ENCODE measurements around the gene MUC4.
"Not testable (repeated sequence)": the region's sequence is repeated elsewhere in the genome, so short reads cannot be mapped to it uniquely, and the experiment has no call there.

MUC4 gene

GRCh38 chr3:195760345-195761122, 51.2 kb downstream of the MUC4 start:
- no peak for DNase-seq (ENCODE audit: low spot score)

GRCh38 chr3:195758721-195759353, 52.9 kb downstream of the MUC4 start:
- no peak for DNase-seq (ENCODE audit: low spot score)

- no peak for DNase-seq (ENCODE audit: low spot score)
These were observed 53.9 kb downstream of the MUC4 start for GRCh38 chr3:195757827-195758226.

- no peak for DNase-seq (ENCODE audit: low spot score)
These were observed 54.3 kb downstream of the MUC4 start for GRCh38 chr3:195757438-195757770.

GRCh38 chr3:195755791-195756676, 55.7 kb downstream of the MUC4 start:
- no peak for DNase-seq (ENCODE audit: low spot score)

GRCh38 chr3:195755391-195755790, 56.3 kb downstream of the MUC4 start:
- no peak for DNase-seq (ENCODE audit: low spot score)

GRCh38 chr3:195754906-195755305, 56.8 kb downstream of the MUC4 start:
- no peak for DNase-seq (ENCODE audit: low spot score)

- no peak for DNase-seq (ENCODE audit: low spot score)
These were observed 57.6 kb downstream of the MUC4 start for GRCh38 chr3:195754141-195754540.

GRCh38 chr3:195753581-195753980, 58.1 kb downstream of the MUC4 start:
- no peak for DNase-seq (ENCODE audit: low spot score)

GRCh38 chr3:195752546-195753331, 59.0 kb downstream of the MUC4 start:
- no peak for DNase-seq (ENCODE audit: low spot score)

- DNase-seq (ENCODE audit: low spot score): no peak
These were observed 59.7 kb downstream of the MUC4 start for GRCh38 chr3:195752066-195752465.

GRCh38 chr3:195751560-195751959, 60.2 kb downstream of the MUC4 start:
- DNase-seq (ENCODE audit: low spot score): no peak

- no peak for DNase-seq (ENCODE audit: low spot score)
These were observed 60.8 kb downstream of the MUC4 start for GRCh38 chr3:195750797-195751520.

GRCh38 chr3:195749101-195749500, 62.6 kb downstream of the MUC4 start:
- not testable (repeated sequence) for DNase-seq (ENCODE audit: low spot score)

- DNase-seq (ENCODE audit: low spot score): no peak
These were observed 63.1 kb downstream of the MUC4 start for GRCh38 chr3:195748661-195749060.

GRCh38 chr3:195746751-195747150, 65.0 kb downstream of the MUC4 start:
- DNase-seq (ENCODE audit: low spot score): no peak

GRCh38 chr3:195746346-195746745, 65.4 kb downstream of the MUC4 start:
- no peak for DNase-seq (ENCODE audit: low spot score)

GRCh38 chr3:195744437-195744836, 67.3 kb downstream of the MUC4 start:
- no peak for DNase-seq (ENCODE audit: low spot score)

- no peak for DNase-seq (ENCODE audit: low spot score)
These were observed 72.1 kb downstream of the MUC4 start for GRCh38 chr3:195739561-195740111.

GRCh38 chr3:195738274-195739044, 73.3 kb downstream of the MUC4 start:
- no peak for DNase-seq (ENCODE audit: low spot score)

Measured in hematopoietic multipotent progenitor cell treated with erythropoietin and hydrocortisone succinate and interleukin-3 and kit ligand, for 17 days (in vitro differentiated cells).